Caco-2 (cell line): ENCODE measurements around the gene OAS3. TPM values are rescaled to one million over a fixed set of nuclear protein-coding genes. Genes with fewer than 3 reads are reported as not detected.

ENCODE experiments used
- BruUV-seq: library from RNA; stranded (reverse); fragments of 400-500 nt; replicated peaks from 2 replicates; lab custom pipeline; 2021; lab: Mats Ljungman, UMichigan
- CTCF ChIA-PET: fragments of 300-600 bp; sonication (Branson Sonifier 250); formaldehyde crosslinking; loops from one replicate; lab custom pipeline; 2022; ENCODE audit warnings: antibody characterized with exemption; lab: Charles Lee
- POLR2A ChIA-PET: fragments of 300-600 bp; sonication (Branson Sonifier 250); formaldehyde crosslinking; loops from one replicate; lab custom pipeline; 2022; ENCODE audit warnings: antibody characterized with exemption; lab: Charles Lee
- DNase-seq, 2 experiments: peaks; one replicate each; pipeline versions ENCODE4 v3.0.0 to v3.0.0-alpha.2; 2020 to 2022
- H3K27me3 ChIP-seq: replicated peaks from 2 replicates; pipeline ENCODE4 v1.6.0; 2011; ENCODE audit warnings: low read length; ENCODE audit not compliant: control insufficient read depth, insufficient read depth
- H3K36me3 ChIP-seq: 2 replicates; pipeline ENCODE4 v1.5.1; 2011; ENCODE audit warnings: low read length; ENCODE audit not compliant: control insufficient read depth, insufficient read depth
- H3K4me1 ChIP-seq: fragments of 250-450 bp; sonication (Bioruptor Pico); 2 replicates; pipeline ENCODE4 v1.5.1; 2020; ENCODE audit warnings: mild to moderate bottlenecking
- H3K4me3 ChIP-seq: 2 replicates; pipeline ENCODE4 v1.5.1; 2011; ENCODE audit warnings: low read depth, mild to moderate bottlenecking, control low read depth, low read length
- H3K9me3 ChIP-seq: fragments of 250-450 bp; sonication (Bioruptor Pico); 2 replicates; pipeline ENCODE4 v1.5.1; 2020; ENCODE audit warnings: mild to moderate bottlenecking, moderate library complexity
- H3K27ac Mint-ChIP-seq: one replicate; pipeline ENCODE4 v1.8.0; 2022; ENCODE audit warnings: mixed read lengths; ENCODE audit not compliant: unreplicated experiment
- H3K27me3 Mint-ChIP-seq: one replicate; pipeline ENCODE4 v1.8.0; 2022; ENCODE audit warnings: mixed read lengths; ENCODE audit not compliant: insufficient read depth, unreplicated experiment
- H3K36me3 Mint-ChIP-seq: one replicate; pipeline ENCODE4 v1.8.0; 2022; ENCODE audit warnings: mild to moderate bottlenecking, mixed read lengths; ENCODE audit not compliant: insufficient read depth, unreplicated experiment
- H3K4me1 Mint-ChIP-seq: one replicate; pipeline ENCODE4 v1.8.0; 2022; ENCODE audit warnings: low read depth, mixed read lengths; ENCODE audit not compliant: unreplicated experiment
- H3K4me3 Mint-ChIP-seq: one replicate; pipeline ENCODE4 v1.8.0; 2022; ENCODE audit warnings: mild to moderate bottlenecking, moderate library complexity, mixed read lengths; ENCODE audit not compliant: unreplicated experiment
- H3K9me3 Mint-ChIP-seq: one replicate; pipeline ENCODE4 v1.8.0; 2022; ENCODE audit warnings: mixed read lengths; ENCODE audit not compliant: unreplicated experiment
- CTCF ChIP-seq, 2 experiments: fragments of 200-600 bp in 1 of 2; IDR thresholded peaks; 1 replicate in 1 of 2; 2 replicates in 1 of 2; pipeline versions ENCODE4 v1.5.1 to v1.8.0; 2011 to 2022; ENCODE audit warnings: antibody characterized with exemption in 1 of 2, control low read depth in 1 of 2, inconsistent platforms in 1 of 2, low read depth in 1 of 2, low read length in 1 of 2, mild to moderate bottlenecking in 1 of 2, moderate library complexity in 1 of 2; ENCODE audit not compliant: insufficient read depth in 1 of 2, severe bottlenecking in 1 of 2, unreplicated experiment in 1 of 2
- intact Hi-C: fragments of 100-400 bp; cut with micrococcal nuclease; formaldehyde crosslinking; loops from one replicate; pipeline ENCODE4 v1.10.0; 2022; ENCODE audit not compliant: unreplicated experiment
- total RNA-seq: library from RNA; stranded (reverse); gene quantifications from 2 replicates; pipeline ENCODE4 v1.2.3, GENCODE V29; 2022

The OAS3 gene
- total RNA-seq, 1 experiment from 2014 or later: 22.1 TPM

GRCh38 chr12:112967306-112967705 lies 29.0 kb downstream of the OAS3 start:
- DNase-seq: no peak
- TF ChIP-seq CTCF (IDR thresholded peaks at IDR 0.05; ENCODE audit: insufficient read depth in 1 of 2, low read depth in 1 of 2, low read length in 1 of 2, severe bottlenecking in 1 of 2, unreplicated experiment in 1 of 2): no peak
- Histone ChIP-seq H3K4me1 (no peaks in the 10 kb centered on the region), H3K36me3 (no peaks in the 10 kb centered on the region), H3K4me3 (no peak overlapping the region), H3K27me3 (no peaks in the 10 kb centered on the region), H3K9me3 (no peaks in the 10 kb centered on the region)
- BruUV-seq: no TSS peak
- Mint-ChIP-seq H3K4me3 (no peak overlapping the region), H3K9me3 (no peaks in the 10 kb centered on the region), H3K36me3 (no peaks in the 10 kb centered on the region), H3K27ac (no peak overlapping the region), H3K27me3 (no peaks in the 10 kb centered on the region), H3K4me1 (no peaks in the 10 kb centered on the region)
- CTCF ChIA-PET: no interaction called here
- POLR2A ChIA-PET: no interaction called here
- intact Hi-C loops: no loop called here

- Mint-ChIP-seq H3K36me3 (no peaks in the 10 kb centered on the region), H3K4me1 (no peaks in the 10 kb centered on the region), H3K4me3 (no peak overlapping the region), H3K9me3 (no peaks in the 10 kb centered on the region), H3K27me3 (no peaks in the 10 kb centered on the region), H3K27ac (no peak overlapping the region)
- no peak overlapping the region for H3K4me3 ChIP-seq
- H3K36me3 ChIP-seq: no peaks in the 10 kb centered on the region
- H3K27me3 ChIP-seq: no peaks in the 10 kb centered on the region
- ChIA-PET CTCF (no interaction called here), POLR2A (no interaction called here)
- TF ChIP-seq CTCF (IDR thresholded peaks at IDR 0.05; ENCODE audit: insufficient read depth in 1 of 2, low read depth in 1 of 2, low read length in 1 of 2, severe bottlenecking in 1 of 2, unreplicated experiment in 1 of 2): no peak
- no peaks in the 10 kb centered on the region for H3K9me3 ChIP-seq
- no TSS peak for BruUV-seq
- intact Hi-C loops: no loop called here
- H3K4me1 ChIP-seq: no peaks in the 10 kb centered on the region
- DNase-seq: no peak
Observed at GRCh38 chr12:112967858-112968257, 29.6 kb downstream of the OAS3 start.

DNA sequence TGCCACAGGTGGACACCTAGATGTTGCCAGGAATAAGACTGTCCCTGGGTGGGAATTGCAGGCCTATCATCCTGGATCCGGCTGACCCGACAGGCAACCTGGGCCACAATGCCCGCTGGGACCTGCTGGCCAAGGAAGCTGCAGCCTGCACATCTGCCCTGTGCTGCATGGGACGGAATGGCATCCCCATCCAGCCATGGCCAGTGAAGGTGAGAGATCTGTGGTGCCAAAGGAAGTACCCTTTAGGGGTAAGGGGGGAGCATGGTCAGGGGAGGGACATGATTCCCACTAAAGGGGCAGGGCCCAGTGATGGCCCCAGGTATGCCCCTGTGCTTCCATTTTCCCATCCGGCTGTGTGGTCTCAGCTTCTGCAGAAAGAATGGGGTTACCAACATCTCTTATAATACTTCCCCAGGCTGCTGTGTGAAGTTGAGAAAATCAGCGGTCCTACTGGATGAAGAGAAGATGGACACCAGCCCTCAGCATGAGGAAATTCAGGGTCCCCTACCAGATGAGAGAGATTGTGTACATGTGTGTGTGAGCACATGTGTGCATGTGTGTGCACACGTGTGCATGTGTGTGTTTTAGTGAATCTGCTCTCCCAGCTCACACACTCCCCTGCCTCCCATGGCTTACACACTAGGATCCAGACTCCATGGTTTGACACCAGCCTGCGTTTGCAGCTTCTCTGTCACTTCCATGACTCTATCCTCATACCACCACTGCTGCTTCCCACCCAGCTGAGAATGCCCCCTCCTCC lies 31.5 kb downstream of the OAS3 start:
- Mint-ChIP-seq H3K9me3 (no peaks in the 10 kb centered on the region), H3K27ac (no peak overlapping the region), H3K36me3 (no peaks in the 10 kb centered on the region), H3K27me3 (peaks cover 2% of the 10 kb centered on the region), H3K4me3 (no peak overlapping the region), H3K4me1 (no peaks in the 10 kb centered on the region)
- BruUV-seq: no TSS peak
- ChIA-PET CTCF (no interaction called here), POLR2A (no interaction called here)
- Histone ChIP-seq H3K4me3 (no peak overlapping the region), H3K9me3 (no peaks in the 10 kb centered on the region), H3K4me1 (no peaks in the 10 kb centered on the region), H3K36me3 (no peaks in the 10 kb centered on the region), H3K27me3 (no peaks in the 10 kb centered on the region)
- TF ChIP-seq CTCF (IDR thresholded peaks at IDR 0.05; ENCODE audit: insufficient read depth in 1 of 2, low read depth in 1 of 2, low read length in 1 of 2, severe bottlenecking in 1 of 2, unreplicated experiment in 1 of 2): no peak
- no peak for DNase-seq
- intact Hi-C loops: no loop called here
